GM15510 (cell line): Measurements from ENCODE around the gene CCDC7.
A peak's percentile ranks its signal among the peaks of the same experiment; 100 is the strongest.

ENCODE experiments used
- POLR2A ChIP-seq: IDR thresholded peaks from 3 replicates; pipeline ENCODE4 v1.6.1; 2011; ENCODE audit warnings: borderline replicate concordance; ENCODE audit not compliant: insufficient read length; ENCODE audit errors: extremely low read depth

The CCDC7 gene

DNA sequence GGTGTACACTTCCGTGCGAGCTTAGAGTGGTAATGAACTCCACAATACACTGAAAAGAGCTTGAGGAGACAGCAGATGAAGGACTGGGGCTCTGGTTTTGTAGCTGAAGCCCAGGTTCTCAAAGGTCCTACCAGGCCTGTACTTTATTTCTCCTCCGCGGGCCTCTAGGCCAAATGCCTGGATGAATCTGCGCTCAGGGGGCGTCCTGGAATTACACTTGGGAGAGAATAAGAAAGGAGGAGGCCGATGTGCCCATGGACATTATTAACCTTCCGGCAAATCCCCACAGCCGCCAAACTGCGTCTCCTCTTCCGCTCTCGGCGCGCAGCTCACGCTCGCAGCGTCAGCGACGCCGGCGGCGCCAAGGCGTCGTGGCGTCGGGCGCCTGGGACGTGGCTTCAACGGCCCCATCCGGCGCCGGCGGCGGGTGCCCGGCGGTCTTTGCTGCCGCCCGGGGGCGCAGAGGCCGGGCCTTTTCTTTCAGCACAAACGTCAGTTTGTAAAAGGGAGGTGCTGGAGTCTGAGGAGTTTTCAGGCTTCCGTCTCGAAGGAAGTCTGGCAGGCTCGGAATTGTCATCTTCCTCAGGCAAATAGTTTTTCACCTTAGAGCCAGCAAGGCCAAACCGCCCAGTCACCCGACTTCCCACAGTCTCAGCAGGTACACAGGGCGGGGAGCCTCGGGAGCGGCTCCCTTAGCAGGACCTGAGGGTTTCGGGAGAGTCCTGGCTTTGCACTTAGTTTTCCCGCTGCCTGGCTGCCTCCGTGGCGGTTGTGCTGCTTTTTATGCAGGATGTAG lies at the start of gene CCDC7:
TSS of gene CCDC7 (plus strand) at position 401 of the 796 bp plus-strand sequence. CDS start 5,503 bp downstream, outside the sequence.
- TF ChIP-seq POLR2A, result peak; percentile 96

DNA sequence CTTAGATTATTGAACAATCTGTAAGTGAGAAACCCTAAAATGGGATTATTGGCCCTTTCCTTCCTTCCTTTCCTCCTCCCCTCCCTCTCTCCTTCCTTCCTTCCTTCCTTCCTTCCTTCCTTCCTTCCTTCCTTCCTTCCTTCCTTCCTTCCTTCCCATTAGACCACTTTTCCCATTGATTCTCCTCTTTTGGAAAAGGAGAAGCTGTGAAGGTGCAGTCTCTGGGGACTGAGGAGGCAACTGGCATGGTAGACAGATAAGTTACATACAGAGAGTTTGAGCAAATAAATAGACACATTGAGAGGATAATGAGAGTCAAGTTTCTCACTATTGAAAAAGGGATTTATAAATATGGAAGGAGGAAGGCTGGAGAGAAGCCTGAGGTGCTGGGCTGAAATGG lies 45.0 kb upstream of the CCDC7 start:
- no peak for TF ChIP-seq POLR2A

DNA sequence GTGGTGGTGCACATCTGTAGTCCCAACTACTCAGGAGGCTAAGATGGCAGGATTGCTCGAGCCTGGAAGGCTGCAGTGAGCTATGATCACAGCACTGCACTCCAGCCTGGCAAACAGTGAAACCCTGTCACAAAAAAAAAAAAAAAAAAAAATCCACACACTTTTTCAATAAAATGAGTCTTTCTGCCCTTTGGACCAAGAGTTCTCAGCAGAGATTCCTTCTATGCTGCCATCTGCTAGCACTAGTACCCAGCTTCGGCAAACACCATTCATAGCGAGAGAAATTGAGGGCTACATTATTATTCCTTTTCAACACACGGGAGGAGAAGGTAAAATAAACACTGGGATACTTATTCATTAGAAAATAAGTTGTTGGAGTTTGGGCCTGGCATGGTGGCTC lies 43.4 kb upstream of the CCDC7 start:
- no peak for TF ChIP-seq POLR2A

DNA sequence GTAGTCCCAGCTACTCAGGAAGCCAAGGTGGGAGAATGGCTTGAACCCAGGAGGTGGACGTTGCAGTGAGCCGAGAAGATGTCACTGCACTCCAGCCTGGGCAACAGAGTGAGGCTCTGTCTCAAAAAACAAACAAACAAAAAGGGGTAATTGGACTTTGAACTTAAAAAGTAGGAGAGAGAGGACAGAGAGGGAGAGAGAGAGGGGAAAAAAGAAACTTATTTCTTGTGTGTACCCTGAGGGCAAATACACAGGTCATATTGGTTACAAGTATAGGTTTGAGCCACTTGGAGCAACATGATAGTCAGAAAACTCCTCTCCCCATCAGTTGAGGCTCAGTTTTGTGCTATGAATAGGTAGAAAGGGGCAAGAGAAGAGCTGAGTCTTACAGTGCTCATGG lies 42.8 kb upstream of the CCDC7 start:
- TF ChIP-seq POLR2A, result no peak

DNA sequence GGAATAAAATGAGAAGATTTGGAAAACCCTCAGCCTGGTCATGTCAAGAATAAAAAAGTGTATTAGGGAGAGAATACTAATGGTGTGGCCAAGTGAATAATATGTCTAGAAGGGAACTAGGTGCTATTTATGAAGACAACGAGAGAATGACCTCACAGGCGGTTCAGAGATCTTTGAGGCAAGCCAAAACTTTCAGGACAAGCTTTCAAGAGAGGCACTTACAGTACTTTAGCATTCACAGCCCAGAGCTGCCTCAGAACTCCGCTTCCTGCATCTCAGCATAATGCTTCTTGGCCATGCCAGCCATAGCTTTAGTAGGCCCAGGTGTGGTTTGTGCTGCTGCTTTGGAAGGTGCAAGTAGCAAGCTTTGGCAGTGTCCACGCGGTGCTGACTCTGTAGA lies 37.2 kb upstream of the CCDC7 start:
- no peak for TF ChIP-seq POLR2A

DNA sequence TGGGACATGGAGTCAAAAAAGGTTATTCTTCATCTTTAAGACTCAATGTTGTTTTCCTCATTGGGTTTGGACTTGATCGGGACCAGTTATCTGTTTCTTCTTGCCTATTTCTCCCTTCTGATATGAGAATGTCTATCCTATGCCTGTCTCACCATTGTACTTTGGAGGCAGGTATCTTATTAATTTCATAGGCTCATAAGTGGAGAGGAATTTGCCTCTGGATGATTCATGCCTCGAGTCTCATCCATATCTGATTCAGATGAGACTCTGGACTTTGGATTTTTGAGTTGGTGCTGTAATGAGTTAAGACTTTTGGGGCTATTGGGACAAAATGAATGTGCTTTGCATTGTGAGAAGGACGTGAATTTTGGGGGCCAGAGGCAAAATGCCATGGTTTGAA lies 36.2 kb upstream of the CCDC7 start:
- no peak for TF ChIP-seq POLR2A

DNA sequence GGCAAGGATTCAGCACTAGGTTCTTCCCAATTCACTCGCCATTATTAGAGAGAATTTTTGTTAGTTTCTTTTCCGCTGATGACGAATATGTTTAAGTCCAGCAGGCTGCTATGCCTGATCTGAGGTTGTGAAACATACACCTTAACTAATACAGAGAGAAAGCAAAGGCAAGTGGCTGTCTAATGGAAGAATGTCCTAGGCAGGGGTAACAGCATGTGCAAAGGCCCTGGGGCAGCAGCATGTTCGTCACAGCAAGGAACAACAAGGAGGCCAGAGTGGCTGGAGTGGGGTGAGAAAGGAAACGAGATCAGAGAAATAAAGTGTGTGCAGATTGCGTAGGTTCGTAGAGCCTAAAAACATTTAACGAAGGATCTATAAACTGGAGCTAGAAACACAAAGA lies 35.4 kb upstream of the CCDC7 start:
- TF ChIP-seq POLR2A, result no peak

DNA sequence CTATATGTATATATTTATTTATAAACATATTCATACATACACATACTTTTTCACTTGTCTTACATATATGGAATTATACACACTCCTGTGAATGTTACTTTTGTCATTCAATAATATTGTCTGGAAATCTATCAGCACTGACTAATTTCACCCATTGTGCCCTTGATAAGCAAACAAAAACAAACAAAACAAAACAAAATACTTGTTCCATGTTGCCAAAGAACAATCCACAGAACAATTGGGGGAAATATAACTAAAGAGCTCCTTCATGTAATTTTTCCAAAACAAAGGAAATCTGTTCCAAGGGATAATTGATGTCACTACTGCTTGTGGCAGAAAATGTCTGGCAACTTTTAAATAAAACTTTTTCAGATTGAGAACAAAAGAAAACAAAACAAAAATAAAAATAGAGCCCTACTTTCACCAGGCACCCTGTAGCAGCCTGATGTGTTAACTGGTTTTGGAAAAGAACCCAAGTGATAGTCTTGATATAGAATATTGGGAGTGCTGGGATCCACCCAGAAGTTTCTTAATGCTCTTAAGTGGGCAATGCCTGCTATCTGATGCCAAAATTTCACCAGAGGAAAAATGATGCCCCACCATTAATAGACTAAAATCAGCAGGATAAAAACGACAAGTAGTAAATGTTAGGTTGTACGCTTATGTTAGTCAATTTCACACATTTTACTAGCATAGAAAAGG lies 34.0 kb upstream of the CCDC7 start:
- no peak for TF ChIP-seq POLR2A

DNA sequence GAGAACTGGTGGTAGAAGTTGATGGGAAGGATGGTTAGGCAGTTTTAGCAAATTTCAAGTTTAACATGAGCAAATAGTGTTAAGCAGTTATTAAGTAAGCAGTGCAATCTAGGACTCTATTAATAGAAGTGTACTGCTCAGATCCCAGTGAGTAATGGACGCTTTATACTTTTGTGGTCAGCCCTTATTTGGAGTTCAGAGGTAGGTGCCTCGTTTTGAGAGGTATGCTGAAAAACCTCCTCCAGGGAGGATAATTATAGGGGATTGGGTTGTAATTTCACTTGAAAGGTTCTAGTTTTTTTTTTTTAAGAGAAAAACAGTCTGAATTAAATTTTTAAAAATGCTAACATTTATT lies 33.5 kb upstream of the CCDC7 start:
- no peak for TF ChIP-seq POLR2A

DNA sequence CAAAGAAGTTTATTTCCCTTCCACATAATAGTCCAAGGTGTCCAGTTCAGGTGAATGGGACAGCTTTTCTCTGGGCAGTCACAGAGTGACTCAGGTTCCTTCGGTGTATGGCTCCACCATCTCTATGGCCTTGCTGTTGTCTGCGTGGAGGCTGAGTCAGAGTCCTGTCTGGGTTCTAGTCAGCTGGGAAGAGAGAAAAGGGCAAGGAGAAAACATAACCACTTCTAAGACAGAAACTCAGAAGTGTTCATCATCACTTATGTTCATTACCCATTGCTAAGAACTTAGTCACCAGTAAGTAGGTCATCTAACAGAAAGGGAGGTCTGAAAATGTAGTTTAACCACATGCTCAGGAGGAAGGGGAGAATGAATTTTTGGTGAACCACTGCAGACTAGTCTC lies 32.4 kb upstream of the CCDC7 start:
- no peak for TF ChIP-seq POLR2A

DNA sequence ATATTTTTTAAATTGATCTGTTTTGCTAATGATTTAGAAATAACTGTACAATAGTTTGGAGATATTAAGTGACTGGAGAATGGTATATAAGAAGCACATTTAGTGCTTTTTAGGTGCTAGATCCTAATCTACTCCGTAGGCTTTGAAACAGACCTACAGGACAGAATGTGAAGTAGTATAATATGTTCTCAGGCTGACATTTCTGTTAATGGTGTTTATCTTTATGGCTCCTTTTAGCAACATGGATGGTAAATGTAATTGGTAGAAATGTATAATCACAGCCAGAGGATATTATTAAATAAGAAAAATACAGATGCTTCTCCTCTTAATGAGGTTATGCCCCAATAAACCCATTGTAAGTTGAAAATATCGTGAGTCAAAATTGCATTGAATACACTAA lies 30.6 kb upstream of the CCDC7 start:
- TF ChIP-seq POLR2A, result no peak

DNA sequence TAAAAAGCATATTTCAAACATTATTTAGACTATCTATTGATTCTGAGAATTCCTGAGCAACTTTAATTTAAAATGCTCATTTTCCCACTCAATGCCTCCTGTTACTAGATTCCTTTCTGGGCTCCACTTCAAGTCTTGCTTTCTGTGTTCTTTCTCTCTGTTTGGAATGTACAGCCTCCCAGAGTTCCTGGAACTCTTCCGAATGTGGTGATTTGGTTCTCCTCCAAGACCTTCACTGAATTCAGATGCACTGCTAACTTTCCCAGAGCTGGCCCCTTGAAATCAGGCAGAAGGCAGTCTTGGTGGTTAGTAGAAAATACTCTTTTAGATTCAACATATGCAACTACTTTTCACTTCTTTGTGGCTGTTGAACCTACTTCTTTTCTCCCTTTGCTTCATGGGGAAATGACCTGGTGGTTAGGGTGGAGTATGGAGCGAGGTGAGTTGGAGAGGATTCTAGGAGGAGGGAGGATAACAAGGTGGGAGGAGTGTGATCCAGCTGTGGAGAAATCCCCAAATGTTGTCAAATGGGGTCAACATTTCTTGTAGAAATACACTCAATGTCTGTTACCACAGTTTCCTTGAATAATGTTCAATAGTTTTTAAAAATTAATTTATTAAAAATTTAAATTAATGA lies 27.9 kb upstream of the CCDC7 start:
- no peak for TF ChIP-seq POLR2A

DNA sequence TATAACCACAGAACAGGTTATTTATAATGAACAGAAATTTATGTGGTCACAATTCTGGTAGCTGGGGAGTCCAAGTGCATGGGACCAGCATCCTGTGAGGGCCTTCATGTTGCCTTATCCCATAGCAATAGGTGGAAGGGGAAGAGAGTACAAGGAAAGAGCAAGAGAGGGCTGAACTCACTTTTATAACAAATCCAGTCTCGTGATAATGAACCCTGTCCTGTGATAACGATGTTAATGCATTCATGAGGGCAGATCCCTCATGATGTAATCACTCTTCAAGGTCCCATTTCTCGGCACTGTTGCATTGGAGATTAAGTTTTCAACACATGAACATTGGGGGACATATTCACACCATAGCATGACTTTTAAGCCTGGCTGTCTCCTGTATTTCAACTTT lies 27.4 kb upstream of the CCDC7 start:
- no peak for TF ChIP-seq POLR2A

DNA sequence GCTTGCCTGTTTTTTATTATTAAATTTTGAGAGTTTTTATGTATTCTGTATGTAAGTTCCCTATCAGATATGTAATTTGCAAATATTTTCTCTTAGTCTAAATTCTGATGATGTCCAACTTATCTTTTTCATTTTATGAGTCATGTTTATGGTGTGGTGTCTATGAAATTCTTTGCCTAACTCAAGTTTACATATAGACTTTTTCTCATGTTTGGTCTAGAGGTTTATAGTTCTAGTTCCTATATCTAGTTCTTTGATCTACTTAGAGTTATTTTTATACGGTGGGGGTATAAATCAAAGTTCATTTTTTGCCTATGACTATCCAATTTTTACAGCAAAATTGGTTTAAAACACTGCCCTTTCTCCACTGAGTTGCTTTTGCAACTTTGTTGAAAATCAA lies 26.3 kb upstream of the CCDC7 start:
- TF ChIP-seq POLR2A, result no peak

DNA sequence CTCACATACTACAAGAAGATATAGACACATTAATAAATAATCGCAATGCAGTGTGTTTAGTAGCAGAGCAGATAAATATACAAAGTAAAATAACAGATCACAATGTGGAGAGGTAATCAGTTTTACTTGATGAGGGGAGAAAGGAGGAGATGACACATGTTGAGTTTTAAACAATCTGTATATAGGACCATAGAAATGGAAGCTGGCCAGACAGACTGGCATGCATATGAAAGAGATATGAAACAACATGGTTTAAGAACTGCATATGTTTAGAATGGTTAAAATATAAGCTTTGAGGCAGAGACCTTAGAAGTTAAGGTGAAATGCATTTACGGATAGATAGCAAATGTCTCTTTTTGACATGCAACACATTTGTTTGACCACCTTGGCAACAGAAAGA lies 19.8 kb upstream of the CCDC7 start:
- no peak for TF ChIP-seq POLR2A

DNA sequence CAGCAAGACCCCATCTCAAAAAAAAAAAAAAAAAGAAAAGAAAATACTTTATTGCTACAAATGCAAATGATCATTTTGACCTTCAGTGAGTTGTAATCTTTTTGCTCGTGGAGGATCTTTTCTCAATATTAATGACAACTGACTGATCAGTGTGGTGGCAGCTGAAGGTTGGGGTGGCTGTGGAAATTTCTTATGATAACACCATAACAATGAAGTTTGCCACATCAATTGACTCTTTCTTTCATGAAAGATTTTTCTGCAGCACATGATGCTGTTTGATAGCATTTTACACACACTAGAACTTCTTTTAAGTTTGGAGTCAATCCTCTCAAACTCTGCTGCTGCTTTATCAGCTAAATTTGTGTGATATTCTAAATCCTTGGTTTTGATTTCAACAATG lies 12.4 kb upstream of the CCDC7 start:
- TF ChIP-seq POLR2A, result no peak

DNA sequence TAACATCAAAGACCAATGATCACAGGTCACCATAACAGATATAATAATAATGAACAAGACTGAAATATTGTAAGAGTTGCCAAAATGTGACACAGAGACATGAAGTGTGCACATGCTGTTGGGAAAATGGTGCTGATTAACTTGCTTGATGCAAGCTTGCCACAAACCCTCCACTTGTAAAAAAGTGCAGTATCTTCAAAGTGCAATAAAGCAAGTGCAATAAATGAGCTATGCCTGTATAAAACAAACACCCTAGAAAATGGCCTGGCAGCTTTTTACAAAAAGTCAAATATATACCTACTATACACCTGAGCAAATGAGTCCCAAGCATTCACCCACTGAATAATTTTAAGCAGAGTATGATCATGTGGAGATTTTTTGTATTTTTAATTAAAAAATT lies 9.7 kb upstream of the CCDC7 start:
- no peak for TF ChIP-seq POLR2A

DNA sequence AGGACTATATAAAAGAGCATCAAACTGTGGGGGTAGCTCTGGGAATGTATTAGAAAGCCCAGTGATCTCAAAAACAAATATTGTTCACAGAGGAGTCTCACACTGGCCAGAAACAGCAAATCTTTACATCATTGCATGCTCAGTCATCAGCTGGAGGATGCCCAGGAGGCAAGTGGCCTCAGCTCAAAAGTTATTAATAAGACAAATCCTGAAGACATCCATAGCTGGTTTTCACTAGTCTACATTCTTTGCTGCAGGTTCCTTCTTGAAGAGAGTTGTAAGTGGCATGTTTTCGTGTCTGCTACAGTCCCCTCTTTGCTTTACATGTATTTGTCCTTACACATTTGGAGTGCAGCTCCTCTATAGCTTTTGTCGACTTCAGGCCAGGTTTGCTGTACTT lies 8.6 kb upstream of the CCDC7 start:
- TF ChIP-seq POLR2A, result no peak
